Measurements from ENCODE around the gene SCN4B. TPM values are rescaled to one million over a fixed set of nuclear protein-coding genes. Genes with fewer than 3 reads are reported as not detected.

The SCN4B gene
- total and polyA plus RNA-seq, 2 of the 4 experiments (the other 2 are of a cell fraction) = 0.18 to 0.44 TPM

DNA sequence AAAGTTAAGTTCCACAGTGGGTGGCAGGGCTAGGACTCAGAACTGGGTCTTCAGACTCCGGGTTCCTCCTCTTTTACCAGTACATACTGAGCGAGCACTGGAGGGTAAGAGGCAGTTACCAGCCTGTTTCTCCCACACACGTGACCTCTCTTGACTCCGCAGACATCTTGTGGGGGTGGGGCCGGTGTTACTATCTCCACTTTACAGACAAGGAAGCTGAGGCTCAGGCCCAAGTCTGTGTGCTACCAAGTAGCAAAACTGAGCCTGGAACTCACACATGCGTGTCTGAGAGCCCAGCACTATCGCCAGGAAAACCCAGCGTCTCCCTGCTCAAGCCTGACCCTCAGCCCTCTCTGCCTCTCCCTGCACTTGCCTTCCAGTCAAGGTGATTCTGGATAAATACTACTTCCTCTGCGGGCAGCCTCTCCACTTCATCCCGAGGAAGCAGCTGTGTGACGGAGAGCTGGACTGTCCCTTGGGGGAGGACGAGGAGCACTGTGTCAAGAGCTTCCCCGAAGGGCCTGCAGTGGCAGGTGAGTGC, 49.8 kb downstream of the SCN4B start:
- DNase-seq (no peak), ATAC-seq (ENCODE audit: low read depth) (no peak)
- no peaks in the 10 kb centered on the region for H4K20me1 ChIP-seq (ENCODE audit: insufficient read depth, low read length)
- dilution Hi-C loops (cut with HindIII; ENCODE audit: low sequenced_read_pairs, unreplicated experiment) = no loop called here
- H4K5ac ChIP-seq (ENCODE audit: low read depth, low read length) = no peak overlapping the region
- BruUV-seq (replicated peaks) = no TSS peak
- POLR2A ChIA-PET (ENCODE audit: unreplicated experiment) = no interaction called here
- H3K23ac ChIP-seq (ENCODE audit: low read depth, low read length) = no peak overlapping the region
- 53% methylated on average over 3 of the region's 13 CpGs; no CpG with 5 or more reads in 1 of the 2 experiments for WGBS, 2 experiments (ENCODE audit: extremely low coverage in 2 of 2, insufficient read length in 1 of 2)
- H3K27me3 ChIP-seq (ENCODE audit: control insufficient read depth, insufficient read depth, low read length) = peaks cover 7% of the 10 kb centered on the region; the same call in 1 of the 2 replicates
- no peaks in the 10 kb centered on the region for H3K9me1 ChIP-seq (ENCODE audit: insufficient read depth, low read length)
- no peak overlapping the region for H3K56ac ChIP-seq (ENCODE audit: extremely low read depth, insufficient read depth, low read length)
- H4K8ac ChIP-seq (ENCODE audit: low read depth in 2 of 2, low read length in 2 of 2) = no peak overlapping the region
- no peak overlapping the region for H2BK15ac ChIP-seq (ENCODE audit: low read depth, low read length)
- H2AK5ac ChIP-seq (ENCODE audit: low read depth, low read length) = no peak overlapping the region
- H3K4me1 ChIP-seq (ENCODE audit: control insufficient read depth, insufficient read depth, low read length) = no peaks in the 10 kb centered on the region
- no peaks in the 10 kb centered on the region for H3K36me3 ChIP-seq (ENCODE audit: control insufficient read depth, insufficient read depth, low read length)
- CTCF ChIA-PET = no interaction called here
- no peak overlapping the region for H2BK20ac ChIP-seq (ENCODE audit: low read depth, low read length)
- no peak overlapping the region for H3K14ac ChIP-seq (replicated peaks; ENCODE audit: low read depth, low read length)
- H3K18ac ChIP-seq (ENCODE audit: low read depth, low read length) = no peak overlapping the region
- no peaks in the 10 kb centered on the region for H3K79me1 ChIP-seq (ENCODE audit: low read depth in 1 of 2, low read length in 2 of 2)
- H4K91ac ChIP-seq (ENCODE audit: insufficient read depth, low read depth, low read length) = no peak overlapping the region
- H3K27ac ChIP-seq (ENCODE audit: insufficient read depth, low read length) = no peak overlapping the region
- H2AK9ac ChIP-seq (replicated peaks; ENCODE audit: low read depth, low read length, poor library complexity) = no peak overlapping the region
- H3K4me3 ChIP-seq (ENCODE audit: insufficient read depth, low read depth, low read length) = no peak overlapping the region
- intact Hi-C loops (cut with micrococcal nuclease) = no loop called here
- no peak overlapping the region for H3K4me2 ChIP-seq (ENCODE audit: low read depth, low read length)
- TF ChIP-seq, protein P1, sequence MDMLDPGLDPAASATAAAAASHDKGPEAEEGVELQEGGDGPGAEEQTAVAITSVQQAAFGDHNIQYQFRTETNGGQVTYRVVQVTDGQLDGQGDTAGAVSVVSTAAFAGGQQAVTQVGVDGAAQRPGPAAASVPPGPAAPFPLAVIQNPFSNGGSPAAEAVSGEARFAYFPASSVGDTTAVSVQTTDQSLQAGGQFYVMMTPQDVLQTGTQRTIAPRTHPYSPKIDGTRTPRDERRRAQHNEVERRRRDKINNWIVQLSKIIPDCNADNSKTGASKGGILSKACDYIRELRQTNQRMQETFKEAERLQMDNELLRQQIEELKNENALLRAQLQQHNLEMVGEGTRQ (IDR thresholded peaks at IDR 0.05; ENCODE audit: low read depth, low read length) = no peak
- no peak for TF ChIP-seq CEBPB (IDR thresholded peaks at IDR 0.05; ENCODE audit: low read depth, low read length)
- TF ChIP-seq MXI1 (IDR thresholded peaks at IDR 0.05; ENCODE audit: borderline replicate concordance, low read depth, low read length) = no peak
- TF ChIP-seq SMC3 (IDR thresholded peaks at IDR 0.05; ENCODE audit: low read depth, low read length) = no peak
- TF ChIP-seq, protein P2, sequence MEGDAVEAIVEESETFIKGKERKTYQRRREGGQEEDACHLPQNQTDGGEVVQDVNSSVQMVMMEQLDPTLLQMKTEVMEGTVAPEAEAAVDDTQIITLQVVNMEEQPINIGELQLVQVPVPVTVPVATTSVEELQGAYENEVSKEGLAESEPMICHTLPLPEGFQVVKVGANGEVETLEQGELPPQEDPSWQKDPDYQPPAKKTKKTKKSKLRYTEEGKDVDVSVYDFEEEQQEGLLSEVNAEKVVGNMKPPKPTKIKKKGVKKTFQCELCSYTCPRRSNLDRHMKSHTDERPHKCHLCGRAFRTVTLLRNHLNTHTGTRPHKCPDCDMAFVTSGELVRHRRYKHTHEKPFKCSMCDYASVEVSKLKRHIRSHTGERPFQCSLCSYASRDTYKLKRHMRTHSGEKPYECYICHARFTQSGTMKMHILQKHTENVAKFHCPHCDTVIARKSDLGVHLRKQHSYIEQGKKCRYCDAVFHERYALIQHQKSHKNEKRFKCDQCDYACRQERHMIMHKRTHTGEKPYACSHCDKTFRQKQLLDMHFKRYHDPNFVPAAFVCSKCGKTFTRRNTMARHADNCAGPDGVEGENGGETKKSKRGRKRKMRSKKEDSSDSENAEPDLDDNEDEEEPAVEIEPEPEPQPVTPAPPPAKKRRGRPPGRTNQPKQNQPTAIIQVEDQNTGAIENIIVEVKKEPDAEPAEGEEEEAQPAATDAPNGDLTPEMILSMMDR (conservative IDR thresholded peaks at IDR 0.05; ENCODE audit: low read depth, low read length) = no peak
- TF ChIP-seq RAD21 (IDR thresholded peaks at IDR 0.05; ENCODE audit: low read length) = no peak
- no peak for TF ChIP-seq MAFK (IDR thresholded peaks at IDR 0.05; ENCODE audit: low read depth, low read length)
- no peak for TF ChIP-seq BHLHE40 (IDR thresholded peaks at IDR 0.05; ENCODE audit: low read depth, low read length)
- no peak for TF ChIP-seq MAZ (IDR thresholded peaks at IDR 0.05; ENCODE audit: borderline replicate concordance, low read depth, low read length)
- TF ChIP-seq, protein P3, sequence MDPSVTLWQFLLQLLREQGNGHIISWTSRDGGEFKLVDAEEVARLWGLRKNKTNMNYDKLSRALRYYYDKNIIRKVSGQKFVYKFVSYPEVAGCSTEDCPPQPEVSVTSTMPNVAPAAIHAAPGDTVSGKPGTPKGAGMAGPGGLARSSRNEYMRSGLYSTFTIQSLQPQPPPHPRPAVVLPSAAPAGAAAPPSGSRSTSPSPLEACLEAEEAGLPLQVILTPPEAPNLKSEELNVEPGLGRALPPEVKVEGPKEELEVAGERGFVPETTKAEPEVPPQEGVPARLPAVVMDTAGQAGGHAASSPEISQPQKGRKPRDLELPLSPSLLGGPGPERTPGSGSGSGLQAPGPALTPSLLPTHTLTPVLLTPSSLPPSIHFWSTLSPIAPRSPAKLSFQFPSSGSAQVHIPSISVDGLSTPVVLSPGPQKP (IDR thresholded peaks at IDR 0.05; ENCODE audit: borderline replicate concordance, low read depth, low read length) = no peak
- no peak for TF ChIP-seq RCOR1 (IDR thresholded peaks at IDR 0.05; ENCODE audit: insufficient replicate concordance, low read length)
- no peak for TF ChIP-seq RFX5 (IDR thresholded peaks at IDR 0.05; ENCODE audit: low read depth, low read length)
- no peak for TF ChIP-seq POLR2A (IDR thresholded peaks at IDR 0.05; ENCODE audit: low read depth, low read length)
- no peak for TF ChIP-seq FOS (IDR thresholded peaks at IDR 0.05; ENCODE audit: low read depth, low read length)
- TF ChIP-seq NFE2L2 (IDR thresholded peaks at IDR 0.05; ENCODE audit: low read depth, low read length) = no peak
- no peak overlapping the region for H3K4ac ChIP-seq (ENCODE audit: low read depth, low read length)
- H2BK120ac ChIP-seq (ENCODE audit: low read depth, low read length) = no peak overlapping the region
- no peak overlapping the region for H3K9ac ChIP-seq (ENCODE audit: low read depth, low read length)
- in situ Hi-C loops (cut with MboI; ENCODE audit: low sequenced_read_pairs) = no loop called here
- no peak overlapping the region for H2BK5ac ChIP-seq (ENCODE audit: low read depth, low read length, poor library complexity, severe bottlenecking)
- H3K9me3 ChIP-seq (ENCODE audit: control insufficient read depth, insufficient read depth, low read length) = no peaks in the 10 kb centered on the region
- H2AFZ ChIP-seq (replicated peaks; ENCODE audit: low read length, poor library complexity) = no peak overlapping the region
